ENCODE data around the gene DMBX1.

DMBX1 gene

DNA sequence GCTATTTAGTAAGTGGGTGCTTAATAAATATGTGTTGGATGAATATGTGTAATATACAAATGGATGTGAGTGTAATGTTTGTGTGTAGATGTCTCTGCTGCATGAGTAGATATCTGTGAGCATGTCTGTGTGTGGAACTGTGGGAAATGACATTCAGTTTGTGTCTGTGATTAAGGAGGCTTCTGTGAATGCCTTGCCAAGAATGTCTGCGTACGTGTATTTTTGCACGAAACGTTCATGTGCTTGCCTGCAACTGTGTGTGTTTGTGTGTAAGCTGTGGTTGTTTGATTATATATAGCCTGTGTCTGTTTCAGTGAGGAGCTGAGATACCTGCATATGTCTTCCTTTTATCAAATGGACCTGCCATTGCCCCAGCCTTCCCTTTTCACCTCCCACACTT lies 13.8 kb downstream of the DMBX1 start:
- DNase-seq (ENCODE audit: low read depth in 2 of 2): no peak

DNA sequence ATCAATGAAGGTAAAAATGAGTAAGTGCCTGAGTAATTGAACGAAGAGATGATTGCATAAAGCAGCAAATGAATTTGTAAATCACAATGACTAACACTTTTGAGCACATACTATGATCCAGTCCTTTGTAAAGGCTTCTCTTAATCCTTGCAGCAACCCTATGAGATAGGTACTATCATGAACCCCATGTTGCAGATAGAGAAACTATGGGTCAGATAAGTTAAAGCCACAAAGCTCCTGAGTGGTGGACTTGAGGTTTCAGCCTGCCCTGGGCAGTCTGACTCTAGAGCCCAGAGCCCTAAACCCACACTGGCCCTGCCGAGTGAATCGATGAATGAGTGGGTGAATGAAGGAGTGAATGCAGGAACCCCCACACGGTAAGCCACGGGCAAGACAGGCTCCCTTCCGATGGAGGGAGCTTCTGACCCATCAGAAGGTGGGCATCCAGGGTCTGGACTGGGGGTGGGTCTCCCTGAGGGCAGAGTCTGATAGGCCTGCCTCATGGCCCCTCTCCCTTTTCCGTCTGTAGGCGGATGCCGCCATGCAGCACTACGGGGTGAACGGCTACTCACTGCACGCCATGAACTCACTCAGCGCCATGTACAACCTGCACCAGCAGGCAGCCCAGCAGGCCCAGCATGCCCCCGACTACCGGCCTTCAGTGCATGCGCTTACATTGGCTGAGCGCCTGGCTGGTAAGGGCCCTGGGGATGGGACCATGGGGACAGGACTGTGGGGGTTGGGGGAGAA lies 17.0 kb downstream of the DMBX1 start:
- no peak for DNase-seq (ENCODE audit: low read depth in 2 of 2)

GRCh38 chr1:46508757-46509156 lies 19.1 kb downstream of the DMBX1 start:
- DNase-seq (ENCODE audit: low read depth in 2 of 2): no peak

- no peak for DNase-seq (ENCODE audit: low read depth in 2 of 2)
These were observed 20.8 kb downstream of the DMBX1 start for GRCh38 chr1:46510341-46510997.

GRCh38 chr1:46510998-46511365 lies 21.3 kb downstream of the DMBX1 start:
- DNase-seq (ENCODE audit: low read depth in 2 of 2): no peak

DNA sequence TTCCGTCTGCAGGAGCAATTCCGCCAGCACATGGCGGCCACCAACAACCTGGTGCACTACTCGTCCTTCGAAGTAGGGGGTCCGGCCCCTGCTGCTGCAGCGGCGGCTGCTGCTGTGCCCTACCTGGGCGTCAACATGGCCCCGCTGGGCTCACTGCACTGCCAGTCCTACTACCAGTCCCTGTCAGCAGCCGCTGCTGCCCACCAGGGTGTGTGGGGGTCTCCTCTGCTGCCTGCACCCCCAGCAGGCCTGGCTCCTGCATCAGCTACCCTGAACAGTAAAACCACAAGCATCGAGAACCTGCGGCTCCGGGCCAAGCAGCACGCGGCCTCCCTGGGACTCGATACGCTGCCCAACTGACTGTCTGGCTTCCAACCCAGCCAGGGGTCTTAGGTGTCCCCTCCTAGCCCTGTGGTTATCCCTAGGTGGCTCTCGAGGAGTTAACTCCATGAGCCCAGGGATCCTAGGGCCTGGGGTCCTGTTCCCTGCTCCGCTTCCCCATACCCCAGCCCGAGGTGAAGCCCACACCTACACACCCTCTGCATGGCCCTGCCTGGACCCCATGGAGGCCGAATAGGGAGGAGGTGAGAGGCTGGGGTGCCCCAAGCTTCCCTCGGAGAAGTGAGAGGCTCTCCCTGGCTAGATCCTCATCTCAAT lies 22.6 kb downstream of the DMBX1 start:
- DNase-seq (ENCODE audit: low read depth in 2 of 2): no peak

DNA sequence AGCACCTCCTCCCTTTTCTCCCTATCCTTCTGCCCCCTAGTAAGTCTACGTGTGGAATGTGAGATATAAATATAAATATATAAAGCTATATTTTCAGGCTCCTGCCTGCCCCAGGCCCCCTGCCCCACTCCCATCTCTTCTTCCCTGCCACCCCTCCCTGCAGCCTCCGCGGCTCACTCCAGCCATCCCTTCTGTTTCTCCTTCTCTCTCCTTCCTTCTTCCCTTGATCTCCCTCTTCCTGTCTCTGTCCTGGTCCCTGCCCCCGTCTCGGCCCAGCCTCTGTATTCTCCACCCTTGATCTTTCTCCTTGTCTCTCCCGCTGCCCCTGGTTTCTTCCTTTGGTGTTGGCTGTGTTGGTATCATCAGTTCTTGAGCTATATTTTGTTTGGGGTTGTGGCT lies 23.2 kb downstream of the DMBX1 start:
- no peak for DNase-seq (ENCODE audit: low read depth in 2 of 2)

GRCh38 chr1:46513536-46513935 lies 23.9 kb downstream of the DMBX1 start:
- DNase-seq (ENCODE audit: low read depth in 2 of 2): no peak

GRCh38 chr1:46515576-46515975 lies 25.9 kb downstream of the DMBX1 start:
- DNase-seq (ENCODE audit: low read depth in 2 of 2): no peak

- no peak for DNase-seq (ENCODE audit: low read depth in 2 of 2)
These were observed 26.7 kb downstream of the DMBX1 start for GRCh38 chr1:46516200-46516950.

- DNase-seq (ENCODE audit: low read depth in 2 of 2): no peak
These were observed 27.5 kb downstream of the DMBX1 start for GRCh38 chr1:46517010-46517600.

DNA sequence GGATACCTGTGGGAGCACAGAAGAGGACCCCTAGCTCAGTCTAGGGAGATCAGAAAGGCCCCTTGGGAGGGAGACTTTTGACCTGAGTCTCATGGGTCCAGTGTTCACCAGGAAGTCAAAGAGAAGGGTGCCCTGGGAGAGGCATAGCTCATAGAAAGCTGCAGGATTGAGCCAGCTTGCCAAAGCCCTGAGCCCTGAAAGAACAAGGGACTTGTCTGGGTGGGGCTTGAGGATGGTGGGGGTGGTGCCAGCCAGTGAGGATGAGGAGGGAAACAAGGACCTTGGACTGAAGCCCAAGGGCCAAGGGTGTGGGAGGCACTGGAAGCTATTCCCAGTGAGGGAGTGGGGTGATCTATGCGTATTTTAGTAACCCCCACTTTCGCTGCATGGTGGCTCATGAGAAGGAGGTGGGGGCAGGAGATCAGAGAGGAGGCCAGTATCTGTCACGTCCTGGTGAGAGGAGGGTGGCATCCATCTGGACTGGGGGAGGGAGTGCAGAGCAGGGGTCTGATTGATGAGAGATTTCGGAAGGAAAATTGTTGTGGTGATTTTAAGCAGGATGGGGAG lies 28.4 kb downstream of the DMBX1 start:
- DNase-seq (ENCODE audit: low read depth in 2 of 2): no peak

DNA sequence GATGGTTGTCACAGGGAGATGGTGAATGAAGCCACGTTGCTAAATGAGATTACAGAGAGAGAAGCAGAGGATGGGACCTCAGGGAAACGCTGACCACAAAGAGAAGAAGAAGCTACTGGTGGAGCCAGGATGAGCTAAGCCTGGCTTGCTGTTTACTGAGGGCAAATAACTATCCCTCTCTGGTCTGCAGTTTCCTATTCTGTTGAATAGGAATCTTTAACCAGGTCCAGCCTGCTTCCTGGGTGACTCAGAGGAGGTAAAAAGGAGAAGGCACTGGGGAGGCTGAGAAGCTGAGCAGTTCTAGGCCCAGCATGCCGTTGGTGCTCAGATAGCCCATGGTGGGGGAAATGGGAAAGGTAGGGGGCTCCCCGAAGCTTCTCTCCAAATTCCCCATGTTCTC lies 29.6 kb downstream of the DMBX1 start:
- DNase-seq (ENCODE audit: low read depth in 2 of 2): no peak

- no peak for DNase-seq (ENCODE audit: low read depth in 2 of 2)
These were observed 30.7 kb downstream of the DMBX1 start for GRCh38 chr1:46520063-46520911.

DNA sequence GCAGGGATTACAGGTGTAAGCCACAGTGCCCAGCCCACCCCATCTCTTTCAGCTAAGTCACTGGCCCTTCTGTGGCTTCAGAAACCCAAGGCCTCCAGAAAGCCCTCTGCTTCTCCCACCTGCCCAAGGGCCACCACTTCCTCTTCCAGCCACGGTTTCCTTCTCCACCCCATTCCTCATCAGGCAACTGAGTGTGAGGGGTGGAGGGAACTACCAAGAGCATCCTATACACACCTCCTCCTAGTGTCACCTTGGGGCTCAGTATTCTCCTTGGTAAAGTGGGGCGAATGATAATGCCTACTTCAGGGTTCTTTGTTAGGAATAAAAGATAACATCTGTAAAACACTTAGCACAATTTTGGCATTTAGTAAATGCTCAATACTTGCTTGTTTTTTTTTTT lies 31.8 kb downstream of the DMBX1 start:
- DNase-seq (ENCODE audit: low read depth in 2 of 2): no peak

DNA sequence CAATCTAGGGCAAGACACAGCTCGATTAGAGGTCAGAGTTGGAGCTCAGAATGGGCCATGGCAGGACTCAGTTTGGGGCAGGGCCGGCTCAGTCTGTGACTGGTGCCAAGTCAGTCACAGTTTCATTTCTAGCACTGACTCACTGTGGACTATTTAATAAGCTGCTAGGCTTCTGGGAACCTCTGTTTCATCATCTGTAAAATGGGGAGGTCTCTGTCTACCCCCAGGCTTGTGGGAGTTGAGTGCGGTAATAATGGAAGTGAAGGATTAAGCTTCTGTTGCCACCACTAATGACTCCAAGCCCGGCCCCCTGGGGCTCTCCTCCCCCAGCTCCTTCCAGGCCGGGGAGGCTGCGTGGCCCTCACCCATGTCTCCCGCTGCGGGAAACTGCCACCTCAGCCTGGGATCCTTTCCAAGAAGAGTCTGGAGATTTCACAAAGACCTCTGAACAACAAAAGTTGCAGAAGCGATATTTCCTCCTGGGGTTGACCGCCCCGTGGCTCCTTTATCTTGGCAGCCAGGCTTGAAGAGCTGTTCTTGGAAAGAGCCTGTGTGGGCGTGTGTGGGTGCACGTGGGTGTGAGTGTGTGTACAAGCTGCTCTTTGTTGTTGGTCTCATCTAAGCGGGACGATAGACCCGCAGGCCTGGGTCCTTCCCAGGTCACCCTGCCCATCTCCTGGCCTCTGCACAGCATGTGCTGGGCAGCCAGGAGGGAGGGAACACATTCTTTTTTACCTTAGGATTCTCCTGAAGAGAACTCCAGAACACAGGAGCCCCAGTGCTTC lies 32.7 kb downstream of the DMBX1 start:
- DNase-seq (ENCODE audit: low read depth in 2 of 2): no peak

GRCh38 chr1:46522969-46523320 lies 33.3 kb downstream of the DMBX1 start:
- no peak for DNase-seq (ENCODE audit: low read depth in 2 of 2)

GRCh38 chr1:46523496-46524353 lies 34.1 kb downstream of the DMBX1 start:
- DNase-seq (ENCODE audit: low read depth in 2 of 2): no peak

DNA sequence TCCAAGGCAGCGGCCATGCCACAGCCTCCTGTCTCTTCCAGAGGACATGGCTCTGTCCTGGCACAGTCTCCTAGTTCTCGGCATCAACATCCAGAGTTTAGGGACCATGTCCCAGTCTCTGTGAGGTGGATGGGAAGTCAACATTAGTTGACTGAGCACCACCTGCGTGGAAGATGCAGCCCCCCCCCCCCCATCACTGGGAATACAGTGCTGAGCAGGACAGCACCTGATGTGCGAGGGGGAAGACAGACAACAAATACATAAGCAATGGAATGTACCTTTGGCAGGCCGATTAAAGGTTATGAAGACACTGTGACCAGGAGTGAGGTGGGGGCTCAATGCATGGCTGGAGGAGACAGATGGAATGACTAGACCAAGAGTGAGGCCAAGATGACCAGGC lies 35.2 kb downstream of the DMBX1 start:
- no peak for DNase-seq (ENCODE audit: low read depth in 2 of 2)
